HCT116 (cell line): Measurements from ENCODE around the gene GJA10.

Source experiments
- TF ChIP-seq, protein P1 (sequence below): IDR thresholded peaks from 2 replicates; pipeline ENCODE4 v1.6.1; 2012; ENCODE audit warnings: low read depth
- TF ChIP-seq, protein P2 (sequence below), 3 experiments: fragments of 200-600 bp in 1 of 3; sonication (generic) in 1 of 3; IDR thresholded peaks in 2 of 3; conservative IDR thresholded peaks in 1 of 3; 2 replicates each; pipeline ENCODE4 v1.5.1; 2012 to 2017; ENCODE audit warnings: low read depth in 2 of 3, low read length in 2 of 3, antibody characterized with exemption in 1 of 3, borderline replicate concordance in 1 of 3, control low read depth in 1 of 3, mild to moderate bottlenecking in 1 of 3, mixed read lengths in 1 of 3, mixed run types in 1 of 3, moderate library complexity in 1 of 3; ENCODE audit not compliant: insufficient read depth in 1 of 3

DNA sequence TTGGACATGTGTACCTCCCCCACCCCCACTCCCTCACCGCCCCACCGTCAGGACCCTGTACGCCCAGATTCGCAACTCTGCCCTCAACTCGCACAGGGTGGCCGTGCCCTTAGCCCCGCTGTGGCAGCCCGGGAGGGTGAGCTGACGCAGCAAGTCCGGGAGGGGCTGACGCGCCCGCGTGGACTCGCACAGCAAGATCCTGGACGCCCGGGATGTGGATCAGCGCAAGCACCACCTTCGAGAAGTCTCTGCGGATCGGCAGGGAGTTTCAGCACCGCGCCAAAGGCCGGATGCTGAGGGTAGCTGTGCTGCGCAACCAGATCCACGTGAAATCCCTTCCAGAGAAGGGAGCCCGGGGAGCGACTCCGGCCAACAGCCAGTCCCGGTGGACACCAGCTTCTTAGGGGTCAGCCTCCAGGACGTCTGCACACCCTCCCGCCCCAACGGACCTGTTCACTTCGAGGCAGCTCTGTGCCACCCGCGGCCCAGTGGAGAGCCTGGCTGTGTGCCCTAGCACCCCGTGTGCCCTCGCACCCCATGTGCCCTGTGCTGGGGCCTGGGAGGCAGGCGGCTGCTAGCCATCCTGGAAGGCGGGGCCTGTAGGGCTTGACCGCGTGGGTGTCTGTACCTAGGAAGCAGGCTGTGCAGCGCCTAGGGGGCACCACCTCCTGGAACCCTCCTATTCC, 6.7 kb upstream of the GJA10 start:
- TF ChIP-seq, protein P1, sequence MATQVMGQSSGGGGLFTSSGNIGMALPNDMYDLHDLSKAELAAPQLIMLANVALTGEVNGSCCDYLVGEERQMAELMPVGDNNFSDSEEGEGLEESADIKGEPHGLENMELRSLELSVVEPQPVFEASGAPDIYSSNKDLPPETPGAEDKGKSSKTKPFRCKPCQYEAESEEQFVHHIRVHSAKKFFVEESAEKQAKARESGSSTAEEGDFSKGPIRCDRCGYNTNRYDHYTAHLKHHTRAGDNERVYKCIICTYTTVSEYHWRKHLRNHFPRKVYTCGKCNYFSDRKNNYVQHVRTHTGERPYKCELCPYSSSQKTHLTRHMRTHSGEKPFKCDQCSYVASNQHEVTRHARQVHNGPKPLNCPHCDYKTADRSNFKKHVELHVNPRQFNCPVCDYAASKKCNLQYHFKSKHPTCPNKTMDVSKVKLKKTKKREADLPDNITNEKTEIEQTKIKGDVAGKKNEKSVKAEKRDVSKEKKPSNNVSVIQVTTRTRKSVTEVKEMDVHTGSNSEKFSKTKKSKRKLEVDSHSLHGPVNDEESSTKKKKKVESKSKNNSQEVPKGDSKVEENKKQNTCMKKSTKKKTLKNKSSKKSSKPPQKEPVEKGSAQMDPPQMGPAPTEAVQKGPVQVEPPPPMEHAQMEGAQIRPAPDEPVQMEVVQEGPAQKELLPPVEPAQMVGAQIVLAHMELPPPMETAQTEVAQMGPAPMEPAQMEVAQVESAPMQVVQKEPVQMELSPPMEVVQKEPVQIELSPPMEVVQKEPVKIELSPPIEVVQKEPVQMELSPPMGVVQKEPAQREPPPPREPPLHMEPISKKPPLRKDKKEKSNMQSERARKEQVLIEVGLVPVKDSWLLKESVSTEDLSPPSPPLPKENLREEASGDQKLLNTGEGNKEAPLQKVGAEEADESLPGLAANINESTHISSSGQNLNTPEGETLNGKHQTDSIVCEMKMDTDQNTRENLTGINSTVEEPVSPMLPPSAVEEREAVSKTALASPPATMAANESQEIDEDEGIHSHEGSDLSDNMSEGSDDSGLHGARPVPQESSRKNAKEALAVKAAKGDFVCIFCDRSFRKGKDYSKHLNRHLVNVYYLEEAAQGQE: no peak
- TF ChIP-seq, protein P2, sequence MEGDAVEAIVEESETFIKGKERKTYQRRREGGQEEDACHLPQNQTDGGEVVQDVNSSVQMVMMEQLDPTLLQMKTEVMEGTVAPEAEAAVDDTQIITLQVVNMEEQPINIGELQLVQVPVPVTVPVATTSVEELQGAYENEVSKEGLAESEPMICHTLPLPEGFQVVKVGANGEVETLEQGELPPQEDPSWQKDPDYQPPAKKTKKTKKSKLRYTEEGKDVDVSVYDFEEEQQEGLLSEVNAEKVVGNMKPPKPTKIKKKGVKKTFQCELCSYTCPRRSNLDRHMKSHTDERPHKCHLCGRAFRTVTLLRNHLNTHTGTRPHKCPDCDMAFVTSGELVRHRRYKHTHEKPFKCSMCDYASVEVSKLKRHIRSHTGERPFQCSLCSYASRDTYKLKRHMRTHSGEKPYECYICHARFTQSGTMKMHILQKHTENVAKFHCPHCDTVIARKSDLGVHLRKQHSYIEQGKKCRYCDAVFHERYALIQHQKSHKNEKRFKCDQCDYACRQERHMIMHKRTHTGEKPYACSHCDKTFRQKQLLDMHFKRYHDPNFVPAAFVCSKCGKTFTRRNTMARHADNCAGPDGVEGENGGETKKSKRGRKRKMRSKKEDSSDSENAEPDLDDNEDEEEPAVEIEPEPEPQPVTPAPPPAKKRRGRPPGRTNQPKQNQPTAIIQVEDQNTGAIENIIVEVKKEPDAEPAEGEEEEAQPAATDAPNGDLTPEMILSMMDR (IDR thresholded peaks at IDR 0.05 in 2 of 3, conservative IDR thresholded peaks at IDR 0.05 in 1 of 3; ENCODE audit: borderline replicate concordance in 1 of 3, insufficient read depth in 1 of 3, low read depth in 2 of 3, low read length in 2 of 3): no peak
